Mesenchymal stem cell (in vitro differentiated cells and primary cell): Measurements from ENCODE around the gene RAB4A.

ENCODE experiments used
- DNase-seq: peaks from one replicate; pipeline ENCODE4 v3.0.0-alpha.2; 2013
- H2AFZ ChIP-seq: one replicate; pipeline ENCODE4 v1.6.1; 2013; ENCODE audit warnings: low read depth, mild to moderate bottlenecking, control low read depth, inconsistent platforms, low read length, moderate library complexity
- H2AK5ac ChIP-seq: 2 replicates; pipeline ENCODE4 v1.6.1; 2013; ENCODE audit warnings: low read length, moderate library complexity, mild to moderate bottlenecking, inconsistent platforms; ENCODE audit not compliant: severe bottlenecking
- H2BK120ac ChIP-seq: one replicate; pipeline ENCODE4 v1.6.1; 2013; ENCODE audit warnings: low read depth, mild to moderate bottlenecking, inconsistent platforms, low read length, moderate library complexity
- H2BK12ac ChIP-seq, 2 experiments: one replicate each; pipeline ENCODE4 v1.6.1; 2013; ENCODE audit warnings: inconsistent platforms in 2 of 2, low read length in 2 of 2, mild to moderate bottlenecking in 2 of 2, moderate library complexity in 2 of 2, control low read depth in 1 of 2
- H2BK15ac ChIP-seq: one replicate; pipeline ENCODE4 v1.6.1; 2013; ENCODE audit warnings: mild to moderate bottlenecking, low read depth, inconsistent platforms; ENCODE audit not compliant: poor library complexity, severe bottlenecking
- H2BK5ac ChIP-seq: 2 replicates; pipeline ENCODE4 v1.6.1; 2013; ENCODE audit warnings: low read depth, mild to moderate bottlenecking, low read length, control low read depth, inconsistent platforms; ENCODE audit not compliant: poor library complexity, severe bottlenecking
- H3K14ac ChIP-seq, 2 experiments: one replicate each; pipeline ENCODE4 v1.6.1; 2013; ENCODE audit warnings: inconsistent platforms in 2 of 2, low read length in 2 of 2, control low read depth in 1 of 2, mild to moderate bottlenecking in 1 of 2, moderate library complexity in 1 of 2
- H3K18ac ChIP-seq, 2 experiments: one replicate each; pipeline ENCODE4 v1.6.1; 2013; ENCODE audit warnings: inconsistent platforms in 2 of 2, low read length in 2 of 2, control low read depth in 1 of 2, low read depth in 1 of 2, mild to moderate bottlenecking in 1 of 2
- H3K23ac ChIP-seq, 2 experiments: one replicate each; pipeline ENCODE4 v1.6.1; 2013; ENCODE audit warnings: inconsistent platforms in 2 of 2, low read length in 2 of 2, mild to moderate bottlenecking in 2 of 2, moderate library complexity in 2 of 2, control low read depth in 1 of 2
- H3K27ac ChIP-seq: 2 replicates; pipeline ENCODE4 v1.5.1; 2013; ENCODE audit warnings: mild to moderate bottlenecking, moderate library complexity, low read length, control low read depth, inconsistent platforms; ENCODE audit not compliant: poor library complexity, severe bottlenecking
- H3K27me3 ChIP-seq, 2 experiments: 2 replicates each; pipeline versions ENCODE4 v1.6.1 to v1.7.0; 2013; ENCODE audit warnings: low read length in 2 of 2, mild to moderate bottlenecking in 2 of 2, moderate library complexity in 2 of 2, control low read depth in 1 of 2, inconsistent platforms in 1 of 2; ENCODE audit not compliant: control insufficient read depth in 1 of 2, insufficient read depth in 1 of 2
- H3K36me3 ChIP-seq, 2 experiments: 2 replicates each; pipeline versions ENCODE4 v1.6.1 to v1.7.0; 2013; ENCODE audit warnings: low read length in 2 of 2, control low read depth in 1 of 2, inconsistent platforms in 1 of 2, low read depth in 1 of 2, mild to moderate bottlenecking in 1 of 2; ENCODE audit not compliant: insufficient read depth in 2 of 2, control insufficient read depth in 1 of 2
- H3K4ac ChIP-seq, 2 experiments: one replicate each; pipeline ENCODE4 v1.6.1; 2013; ENCODE audit warnings: inconsistent platforms in 2 of 2, low read length in 2 of 2, mild to moderate bottlenecking in 2 of 2, moderate library complexity in 2 of 2, control low read depth in 1 of 2, low read depth in 1 of 2
- H3K4me1 ChIP-seq: 2 replicates; pipeline ENCODE4 v1.6.1; 2013; ENCODE audit warnings: low read depth, low read length, control low read depth; ENCODE audit not compliant: control insufficient read depth, insufficient read depth
- H3K4me2 ChIP-seq: 2 replicates; pipeline ENCODE4 v1.6.1; 2013; ENCODE audit warnings: low read length, mild to moderate bottlenecking, inconsistent platforms; ENCODE audit not compliant: poor library complexity, severe bottlenecking
- H3K4me3 ChIP-seq, 2 experiments: 2 replicates each; pipeline versions ENCODE4 v1.5.1 to v1.7.0; 2013; ENCODE audit warnings: low read length in 2 of 2, mild to moderate bottlenecking in 2 of 2, control low read depth in 1 of 2, low read depth in 1 of 2; ENCODE audit not compliant: insufficient read depth in 1 of 2
- H3K79me1 ChIP-seq: replicated peaks from 2 replicates; pipeline ENCODE4 v1.6.1; 2013; ENCODE audit warnings: mild to moderate bottlenecking, control low read depth, low read length, inconsistent platforms; ENCODE audit not compliant: poor library complexity, severe bottlenecking
- H3K9ac ChIP-seq: 2 replicates; pipeline ENCODE4 v1.7.0; 2013; ENCODE audit warnings: mild to moderate bottlenecking, low read length, moderate library complexity
- H3K9me3 ChIP-seq: 2 replicates; pipeline ENCODE4 v1.7.0; 2013; ENCODE audit warnings: mild to moderate bottlenecking, low read length; ENCODE audit not compliant: control insufficient read depth
- H4K8ac ChIP-seq: one replicate; pipeline ENCODE4 v1.6.1; 2013; ENCODE audit warnings: inconsistent platforms, mild to moderate bottlenecking, low read length, moderate library complexity
- H4K91ac ChIP-seq: one replicate; pipeline ENCODE4 v1.6.1; 2013; ENCODE audit warnings: mild to moderate bottlenecking, low read length, inconsistent platforms
- WGBS: methylation state at CpG from one replicate; pipeline ENCODE4 v1.1.7; 2013; ENCODE audit warnings: mixed read lengths; 5-methylcytosine and 5-hydroxymethylcytosine counted together

Gene RAB4A

GRCh38 chr1:229349463-229350385 is 78.8 kb downstream of the RAB4A start:
- H2BK120ac ChIP-seq, result no peak overlapping the region
- H3K23ac ChIP-seq, result no peak overlapping the region
- peaks cover 13% of the 10 kb centered on the region for H3K9me3 ChIP-seq
- H3K36me3 ChIP-seq, result no peaks in the 10 kb centered on the region
- H3K4me1 ChIP-seq, result no peaks in the 10 kb centered on the region
- H3K4me2 ChIP-seq, result no peak overlapping the region
- H4K91ac ChIP-seq, result no peak overlapping the region
- 87% methylated on average over 8 of the region's 8 CpGs for WGBS
- H3K9ac ChIP-seq, result no peak overlapping the region
- H3K79me1 ChIP-seq, result no peaks in the 10 kb centered on the region
- H2AK5ac ChIP-seq, result no peak overlapping the region
- H3K4ac ChIP-seq, result no peak overlapping the region
- H2AFZ ChIP-seq, result no peak overlapping the region
- no peak overlapping the region for H3K18ac ChIP-seq
- H3K27me3 ChIP-seq, result peaks cover 29 to 40% of the 10 kb centered on the region in 2 experiments
- no peak for DNase-seq
- no peak overlapping the region for H4K8ac ChIP-seq
- no peak overlapping the region for H3K27ac ChIP-seq
- no peak overlapping the region for H3K14ac ChIP-seq
- H2BK12ac ChIP-seq, result no peak overlapping the region
- no peak overlapping the region for H2BK5ac ChIP-seq
- H3K4me3 ChIP-seq, result no peak overlapping the region
- no peak overlapping the region for H2BK15ac ChIP-seq

GRCh38 chr1:229352975-229353374 is 82.1 kb downstream of the RAB4A start:
- Histone ChIP-seq H3K14ac (no peak overlapping the region), H2BK5ac (no peak overlapping the region), H3K9ac (no peak overlapping the region), H4K8ac (no peak overlapping the region), H3K18ac (no peak overlapping the region), H2AK5ac (no peak overlapping the region), H2BK15ac (no peak overlapping the region), H3K36me3 (no peaks in the 10 kb centered on the region), H2AFZ (no peak overlapping the region), H3K4me1 (no peaks in the 10 kb centered on the region), H2BK120ac (no peak overlapping the region), H3K23ac (no peak overlapping the region), H3K4ac (no peak overlapping the region), H4K91ac (no peak overlapping the region), H3K27me3 (peaks cover 13 to 28% of the 10 kb centered on the region in 2 experiments), H3K4me3 (no peak overlapping the region), H3K9me3 (peaks cover 20% of the 10 kb centered on the region), H3K79me1 (no peaks in the 10 kb centered on the region), H3K4me2 (no peak overlapping the region), H3K27ac (no peak overlapping the region), H2BK12ac (no peak overlapping the region)
- DNase-seq, result no peak
- WGBS, result no CpG with 5 or more reads among the region's 2 CpGs

GRCh38 chr1:229354226-229354625 is 83.3 kb downstream of the RAB4A start:
- Histone ChIP-seq H2BK5ac (no peak overlapping the region), H4K91ac (no peak overlapping the region), H3K4me3 (no peak overlapping the region), H2BK12ac (no peak overlapping the region), H4K8ac (no peak overlapping the region), H2AK5ac (no peak overlapping the region), H3K9ac (no peak overlapping the region), H3K27me3 (peaks cover 13 to 21% of the 10 kb centered on the region in 2 experiments), H3K4ac (no peak overlapping the region), H2BK15ac (no peak overlapping the region), H3K9me3 (peaks cover 20% of the 10 kb centered on the region), H2AFZ (no peak overlapping the region), H3K4me1 (no peaks in the 10 kb centered on the region), H3K23ac (no peak overlapping the region), H3K4me2 (no peak overlapping the region), H3K27ac (no peak overlapping the region), H3K14ac (no peak overlapping the region), H2BK120ac (no peak overlapping the region), H3K79me1 (no peaks in the 10 kb centered on the region), H3K18ac (no peak overlapping the region), H3K36me3 (no peaks in the 10 kb centered on the region)
- DNase-seq, result no peak
